ENCODE measurements around the gene METTL9.

DNA sequence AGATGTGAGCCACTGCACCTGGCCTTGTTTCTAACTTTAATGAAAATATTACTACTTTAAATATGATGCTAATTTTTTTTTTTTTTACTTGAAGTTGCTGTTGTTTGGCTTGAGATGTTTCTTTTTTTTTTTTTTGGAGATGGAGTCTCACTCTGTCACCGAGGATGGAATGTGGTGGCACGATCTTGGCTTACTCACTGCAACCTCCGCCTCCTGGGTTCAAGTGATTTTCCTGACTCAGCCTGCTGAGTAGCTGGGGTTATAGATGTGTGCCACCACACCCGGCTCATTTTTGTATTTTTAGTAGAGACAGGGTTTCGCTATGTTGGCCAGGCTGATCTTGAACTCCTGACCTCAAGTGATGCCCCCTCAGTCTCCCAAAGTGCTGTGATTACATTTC is 29.4 kb downstream of the METTL9 start:
- TF ChIP-seq POLR2A (IDR thresholded peaks at IDR 0.05), result no peak
- TF ChIP-seq, protein P1, sequence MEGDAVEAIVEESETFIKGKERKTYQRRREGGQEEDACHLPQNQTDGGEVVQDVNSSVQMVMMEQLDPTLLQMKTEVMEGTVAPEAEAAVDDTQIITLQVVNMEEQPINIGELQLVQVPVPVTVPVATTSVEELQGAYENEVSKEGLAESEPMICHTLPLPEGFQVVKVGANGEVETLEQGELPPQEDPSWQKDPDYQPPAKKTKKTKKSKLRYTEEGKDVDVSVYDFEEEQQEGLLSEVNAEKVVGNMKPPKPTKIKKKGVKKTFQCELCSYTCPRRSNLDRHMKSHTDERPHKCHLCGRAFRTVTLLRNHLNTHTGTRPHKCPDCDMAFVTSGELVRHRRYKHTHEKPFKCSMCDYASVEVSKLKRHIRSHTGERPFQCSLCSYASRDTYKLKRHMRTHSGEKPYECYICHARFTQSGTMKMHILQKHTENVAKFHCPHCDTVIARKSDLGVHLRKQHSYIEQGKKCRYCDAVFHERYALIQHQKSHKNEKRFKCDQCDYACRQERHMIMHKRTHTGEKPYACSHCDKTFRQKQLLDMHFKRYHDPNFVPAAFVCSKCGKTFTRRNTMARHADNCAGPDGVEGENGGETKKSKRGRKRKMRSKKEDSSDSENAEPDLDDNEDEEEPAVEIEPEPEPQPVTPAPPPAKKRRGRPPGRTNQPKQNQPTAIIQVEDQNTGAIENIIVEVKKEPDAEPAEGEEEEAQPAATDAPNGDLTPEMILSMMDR (IDR thresholded peaks at IDR 0.05), result no peak
